Naive thymus-derived CD8-positive, alpha-beta T cell (primary cell): Measurements from ENCODE around the gene IGSF6. TPM values are rescaled to one million over a fixed set of nuclear protein-coding genes. Genes with fewer than 3 reads are reported as not detected.
"Not testable (repeated sequence)": the region's sequence is repeated elsewhere in the genome, so short reads cannot be mapped to it uniquely, and the experiment has no call there.

Source experiments
- ATAC-seq, 2 donors: fragments of 150-1000 bp; cut with Tn5 transposase in 1 of 2; sonication (Bioruptor Pico), chemical (Tn5 transposase) in 1 of 2; 1 replicate in 1 of 2; 2 replicates in 1 of 2; pipeline ENCODE4 v1.10.0; 2021; ENCODE audit warnings: mild to moderate bottlenecking in 2 of 2, moderate library complexity in 2 of 2
- POLR2A ChIA-PET: fragments of 350-600 bp; sonication (Branson Sonifier 250); formaldehyde crosslinking; loops from one replicate; lab custom pipeline; 2021; ENCODE audit warnings: antibody characterized with exemption; lab: Charles Lee
- DNase-seq, 10 donors: peaks; one replicate each; pipeline versions ENCODE4 v3.0.0 to v3.0.0-alpha.2; 2020 to 2022
- H3K27ac Mint-ChIP-seq, 10 donors: one replicate each; pipeline ENCODE4 v1.8.0; 2020 to 2022; ENCODE audit warnings: mild to moderate bottlenecking in 10 of 10, mixed read lengths in 10 of 10, moderate library complexity in 4 of 10, inconsistent platforms in 1 of 10
- H3K27me3 Mint-ChIP-seq, 5 donors: one replicate each; pipeline ENCODE4 v1.8.0; 2021 to 2022; ENCODE audit warnings: mixed read lengths in 5 of 5
- H3K36me3 Mint-ChIP-seq, 3 donors: one replicate each; pipeline ENCODE4 v1.8.0; 2020 to 2022; ENCODE audit warnings: mixed read lengths in 3 of 3, mild to moderate bottlenecking in 2 of 3, inconsistent platforms in 1 of 3
- H3K4me1 Mint-ChIP-seq, 4 donors: one replicate each; pipeline ENCODE4 v1.8.0; 2021 to 2022; ENCODE audit warnings: mixed read lengths in 4 of 4
- H3K4me3 Mint-ChIP-seq, 10 donors: one replicate each; pipeline ENCODE4 v1.8.0; 2020 to 2022; ENCODE audit warnings: mild to moderate bottlenecking in 10 of 10, mixed read lengths in 10 of 10, moderate library complexity in 6 of 10, inconsistent platforms in 1 of 10
- H3K9me3 Mint-ChIP-seq, 9 donors: one replicate each; pipeline ENCODE4 v1.8.0; 2020 to 2022; ENCODE audit warnings: mixed read lengths in 9 of 9, mild to moderate bottlenecking in 3 of 9, inconsistent platforms in 1 of 9, moderate library complexity in 1 of 9
- polyA plus RNA-seq, 3 donors: library from polyadenylated mRNA; unstranded; fragments of 300-500 nt; fragmentation: Illumina TruSeq; gene quantifications; one replicate each; pipeline ENCODE4 v1.2.3, GENCODE V29; 2021
- total RNA-seq, 8 experiments: library from RNA in 2 of 8; stranded (reverse) in 2 of 8; gene quantifications; one replicate each; pipeline ENCODE4 v1.2.3 and lab custom pipeline; 2021 to 2026

IGSF6 gene
- total and polyA plus RNA-seq, 5 experiments from 2014 or later, result 0.16 to 0.69 (median 0.28) TPM

DNA sequence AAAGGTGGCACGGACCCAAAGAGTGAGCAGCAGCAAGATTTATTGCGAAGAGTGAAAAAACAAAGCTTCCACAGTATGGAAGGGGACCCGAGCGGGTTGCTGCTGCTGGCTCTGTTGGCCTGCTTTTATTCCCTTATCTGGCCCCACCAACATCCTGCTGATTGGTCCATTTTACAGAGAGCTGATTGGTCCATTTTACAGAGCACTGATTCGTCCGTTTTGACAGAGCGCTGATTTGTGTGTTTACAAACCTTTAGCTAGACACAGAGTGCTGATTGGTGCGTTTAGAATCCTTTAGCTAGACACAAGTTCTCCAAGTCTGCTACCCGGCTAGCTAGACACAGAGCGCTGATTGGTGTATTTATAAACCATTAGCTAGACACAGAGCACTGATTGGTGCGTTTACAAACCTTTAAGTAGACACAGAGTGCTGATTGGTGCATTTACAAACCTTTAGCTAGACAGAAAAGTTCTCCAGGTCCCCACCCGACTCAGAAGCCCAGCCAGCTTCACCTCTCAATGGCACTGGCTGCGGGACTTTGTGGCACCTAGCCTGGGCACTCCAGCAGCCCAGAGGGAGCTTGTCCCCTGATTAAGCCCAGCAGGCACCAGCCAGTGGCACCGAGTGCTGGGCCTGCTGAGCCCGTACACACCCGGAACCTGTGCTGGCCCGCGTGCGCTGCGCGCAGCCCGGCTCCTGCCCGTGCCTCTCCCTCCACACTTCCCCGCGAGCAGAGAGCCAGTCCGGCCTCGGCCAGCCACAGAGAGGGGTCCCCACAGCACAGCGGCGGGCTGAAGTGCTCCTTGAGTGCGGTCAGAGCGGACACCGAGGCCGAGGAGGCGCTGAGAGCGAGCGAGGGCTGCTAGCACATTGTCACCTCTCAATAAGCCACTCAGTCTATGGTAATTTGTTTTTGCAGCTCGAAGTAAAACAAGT is 15.1 kb downstream of the IGSF6 start:
- peaks cover 0 to 25% (median 2%) of the 10 kb centered on the region in 3 donors for H3K36me3 Mint-ChIP-seq

DNA sequence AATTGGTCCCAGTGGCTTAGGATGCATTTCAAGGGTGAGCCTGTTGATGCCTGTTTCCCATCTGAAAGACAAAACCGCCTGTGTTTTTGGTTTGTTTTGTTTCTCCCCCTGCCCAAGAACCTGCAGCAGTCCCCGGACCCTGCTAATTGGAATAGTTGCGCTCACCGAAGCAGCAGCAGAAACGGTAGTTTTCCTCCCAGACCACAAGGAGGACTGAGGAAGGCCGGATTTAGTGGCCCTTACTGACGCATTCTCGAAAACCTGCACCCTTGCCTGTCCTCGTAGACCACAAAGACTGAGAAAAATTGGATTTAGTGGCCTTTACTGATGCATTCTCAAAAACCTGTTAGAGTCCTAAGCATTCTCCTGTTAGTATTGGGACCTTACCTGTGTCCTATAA is 16.7 kb downstream of the IGSF6 start:
- ATAC-seq, POLR2A ChIA-PET, DNase-seq, H3K27me3 Mint-ChIP-seq, H3K9me3 Mint-ChIP-seq, H3K4me3 Mint-ChIP-seq: not testable (repeated sequence)
- H3K36me3 Mint-ChIP-seq, result peaks cover 0 to 24% (median 2%) of the 10 kb centered on the region in 3 donors
- peak overlapping the region in 8 of 10 donors; percentile 2 to 90 (median 48) for H3K27ac Mint-ChIP-seq
- peaks cover 13 to 26% (median 23%) of the 10 kb centered on the region in 4 donors for H3K4me1 Mint-ChIP-seq

More for the DNA sequence above, 15.1 kb downstream of the IGSF6 start:
- H3K27ac Mint-ChIP-seq, result peak overlapping the region; percentile 37 to 88 (median 76)
- no peak for DNase-seq
- H3K9me3 Mint-ChIP-seq, result no peaks in the 10 kb centered on the region
- no peaks in the 10 kb centered on the region for H3K27me3 Mint-ChIP-seq
- no peak for ATAC-seq
- POLR2A ChIA-PET, result interaction anchor here (0.6 to 1.8 kb wide), 6 partner anchors 16 to 1913 kb away, joined by 3 to 7 read pairs (median 4); partner anchors contain the start of gene METTL9
- no peak overlapping the region for H3K4me3 Mint-ChIP-seq
- peaks cover 16 to 30% (median 22%) of the 10 kb centered on the region in 4 donors for H3K4me1 Mint-ChIP-seq

DNA sequence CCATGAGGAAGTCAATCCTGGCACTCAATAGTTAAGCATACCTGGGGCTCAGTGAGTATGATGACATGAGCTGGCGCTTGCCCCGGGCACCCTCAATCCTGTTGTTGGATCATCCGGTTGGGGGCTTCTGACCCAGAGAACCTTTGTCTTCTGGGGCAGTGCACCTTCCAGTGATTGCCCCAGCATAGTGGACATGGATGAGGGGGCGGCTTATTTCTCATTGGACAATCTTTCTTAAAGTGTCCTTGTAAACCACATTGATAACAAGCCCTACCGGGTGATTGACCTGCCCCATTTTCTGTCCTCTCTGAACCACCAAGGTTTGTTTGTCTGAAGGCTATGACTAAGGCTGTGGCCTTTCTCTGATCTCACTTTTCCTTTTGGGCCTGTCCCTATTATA is 18.2 kb downstream of the IGSF6 start:
- ATAC-seq (no peak), DNase-seq (no peak)
- peaks cover 13 to 21% (median 19%) of the 10 kb centered on the region in 4 donors for H3K4me1 Mint-ChIP-seq
- H3K36me3 Mint-ChIP-seq, result peaks cover 0 to 31% (median 11%) of the 10 kb centered on the region in 3 donors
- no peaks in the 10 kb centered on the region for H3K27me3 Mint-ChIP-seq
- POLR2A ChIA-PET, result no interaction called here
- H3K4me3 Mint-ChIP-seq, result no peak overlapping the region
- H3K27ac Mint-ChIP-seq, result peak overlapping the region in 2 of 10 donors; percentile 11 to 59
- H3K9me3 Mint-ChIP-seq, result no peaks in the 10 kb centered on the region

DNA sequence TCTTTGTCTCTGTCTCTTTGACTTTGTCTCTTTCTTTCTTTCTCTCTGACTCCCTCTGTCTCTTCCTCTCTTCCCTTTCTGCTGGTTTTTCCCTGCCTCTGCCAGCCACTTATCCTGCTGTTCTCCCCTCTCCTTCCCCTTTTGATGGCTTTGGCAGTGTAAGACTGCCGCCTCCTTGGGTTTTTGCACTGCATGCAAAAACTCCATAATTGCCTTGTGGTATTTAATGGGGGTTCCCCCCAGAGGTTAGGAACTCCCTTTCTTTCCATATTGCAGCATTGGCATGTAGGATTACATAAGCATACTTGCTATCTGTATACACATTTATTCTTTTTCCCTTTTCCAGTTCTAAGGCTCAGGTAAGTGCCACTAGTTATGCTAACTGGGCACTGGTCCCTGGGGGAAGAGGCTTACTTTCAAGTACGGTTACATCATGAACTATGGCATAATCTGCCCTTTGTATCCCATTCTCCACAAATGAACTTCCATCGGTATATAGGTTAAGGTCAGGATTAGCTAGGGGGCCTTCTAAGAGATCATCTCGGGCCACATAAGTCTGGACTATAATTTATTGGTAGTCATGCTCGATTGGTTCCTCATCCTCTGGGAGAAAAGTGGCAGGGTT is 20.3 kb downstream of the IGSF6 start:
- Mint-ChIP-seq H3K36me3 (peaks cover 0 to 50% (median 22%) of the 10 kb centered on the region in 3 donors), H3K27ac (peak overlapping the region in 5 of 10 donors; percentile 5 to 91 (median 37))
- H3K27me3 Mint-ChIP-seq, H3K9me3 Mint-ChIP-seq, H3K4me1 Mint-ChIP-seq, POLR2A ChIA-PET, H3K4me3 Mint-ChIP-seq, DNase-seq, ATAC-seq: not testable (repeated sequence)

DNA sequence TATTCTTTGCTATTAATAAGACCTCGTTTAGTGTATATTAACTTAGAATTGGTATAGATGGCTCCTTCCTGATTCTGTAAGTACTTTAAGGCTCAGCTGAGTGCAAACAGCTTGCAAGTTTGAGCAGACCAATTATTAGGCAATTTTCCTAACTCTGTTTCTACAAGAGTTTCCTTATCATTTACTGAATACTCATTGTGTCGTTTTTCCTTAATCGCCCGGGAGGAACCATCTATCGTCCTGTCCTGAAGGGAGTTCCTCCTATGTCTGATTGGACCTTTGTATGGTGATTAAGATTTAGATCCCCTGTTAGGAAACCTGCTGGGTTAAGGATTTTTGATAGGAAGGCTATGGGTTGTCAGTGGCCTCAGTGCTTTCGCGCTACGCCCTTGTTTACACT is 21.0 kb downstream of the IGSF6 start:
- DNase-seq, H3K27me3 Mint-ChIP-seq, ATAC-seq, H3K4me3 Mint-ChIP-seq, H3K9me3 Mint-ChIP-seq, POLR2A ChIA-PET: not testable (repeated sequence)
- Mint-ChIP-seq H3K4me1 (peaks cover 9 to 15% (median 11%) of the 10 kb centered on the region in 4 donors), H3K27ac (peak overlapping the region in 2 of 10 donors; percentile 12 to 18), H3K36me3 (peaks cover 0 to 55% (median 19%) of the 10 kb centered on the region in 3 donors)

DNA sequence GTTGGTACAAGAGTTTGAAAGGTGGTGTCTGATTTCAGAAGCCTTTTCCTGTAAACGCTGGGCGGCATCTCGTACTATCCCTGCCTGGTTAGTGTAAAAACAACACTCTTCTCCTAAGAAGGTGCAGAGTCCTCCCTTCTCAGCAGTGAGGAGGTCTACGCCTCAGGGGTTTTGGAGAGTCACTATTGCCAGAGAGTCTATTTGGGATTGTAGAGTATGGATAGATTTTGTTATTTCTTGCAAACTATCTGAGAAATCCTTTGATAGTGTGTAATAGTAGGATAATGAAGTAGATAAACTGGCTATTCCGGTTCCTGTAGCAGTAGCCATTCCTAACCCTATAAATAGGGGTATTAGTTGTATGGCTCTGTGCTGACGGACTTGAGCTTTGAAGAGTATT is 21.5 kb downstream of the IGSF6 start:
- not testable (repeated sequence) for H3K4me3 Mint-ChIP-seq, DNase-seq, H3K9me3 Mint-ChIP-seq, ATAC-seq, H3K27me3 Mint-ChIP-seq
- peaks cover 0 to 54% (median 19%) of the 10 kb centered on the region in 3 donors for H3K36me3 Mint-ChIP-seq
- POLR2A ChIA-PET, result interaction anchor here (1.8 kb wide), 1 partner anchor 16 kb away, joined by 5 read pairs; no protein-coding TSS in a partner anchor
- H3K27ac Mint-ChIP-seq, result peak overlapping the region in 1 of 10 donors; percentile 59
- H3K4me1 Mint-ChIP-seq, result peaks cover 13 to 20% (median 14%) of the 10 kb centered on the region in 4 donors

DNA sequence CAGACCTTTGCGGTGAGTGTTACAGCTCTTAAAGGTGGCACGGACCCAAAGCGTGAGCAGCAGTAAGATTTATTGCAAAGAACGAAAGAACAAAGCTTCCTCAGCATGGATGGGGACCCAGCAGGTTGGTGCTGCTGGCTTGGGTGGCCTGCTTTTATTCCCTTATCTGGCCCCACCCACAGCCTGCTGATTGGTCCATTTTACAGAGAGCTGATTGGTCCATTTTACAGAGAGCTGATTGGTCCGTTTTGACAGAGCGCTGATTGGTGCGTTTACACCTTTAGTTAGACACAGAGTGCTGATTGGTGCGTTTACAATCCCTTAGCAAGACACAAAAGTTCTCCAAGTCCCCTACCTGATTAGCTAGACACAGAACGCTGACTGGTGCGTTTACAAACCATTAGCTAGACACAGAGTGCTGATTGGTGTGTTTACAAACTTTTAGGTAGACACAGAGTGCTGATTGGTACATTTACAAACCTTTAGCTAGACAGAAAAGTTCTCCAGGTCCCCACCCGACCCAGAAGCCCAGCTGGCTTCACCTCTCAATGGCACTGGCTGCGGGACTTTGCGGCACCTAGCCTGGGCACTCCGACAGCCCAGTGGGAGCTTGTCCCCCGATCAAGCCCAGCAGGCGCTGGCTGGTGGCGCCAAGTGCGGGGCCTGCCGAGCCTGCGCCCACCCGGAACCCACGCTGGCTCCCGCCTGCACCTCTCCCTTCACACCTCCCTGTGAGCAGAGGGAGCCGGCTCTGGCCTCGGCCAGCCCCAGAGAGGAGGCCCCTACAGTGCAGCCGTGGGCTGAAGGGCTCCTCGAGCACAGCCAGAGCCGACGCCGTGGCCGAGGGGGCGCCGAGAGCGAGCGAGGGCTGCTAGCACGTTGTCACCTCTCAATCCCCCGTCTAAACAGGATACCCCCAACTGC is 22.5 kb downstream of the IGSF6 start:
- not testable (repeated sequence) for H3K9me3 Mint-ChIP-seq, H3K4me3 Mint-ChIP-seq, ATAC-seq, H3K27me3 Mint-ChIP-seq, H3K27ac Mint-ChIP-seq, DNase-seq
- Mint-ChIP-seq H3K4me1 (peaks cover 13 to 29% (median 20%) of the 10 kb centered on the region in 4 donors), H3K36me3 (peaks cover 0 to 56% (median 19%) of the 10 kb centered on the region in 3 donors)
- POLR2A ChIA-PET, result interaction anchor here (1.8 kb wide), 1 partner anchor 17 kb away, joined by 5 read pairs; no protein-coding TSS in a partner anchor

DNA sequence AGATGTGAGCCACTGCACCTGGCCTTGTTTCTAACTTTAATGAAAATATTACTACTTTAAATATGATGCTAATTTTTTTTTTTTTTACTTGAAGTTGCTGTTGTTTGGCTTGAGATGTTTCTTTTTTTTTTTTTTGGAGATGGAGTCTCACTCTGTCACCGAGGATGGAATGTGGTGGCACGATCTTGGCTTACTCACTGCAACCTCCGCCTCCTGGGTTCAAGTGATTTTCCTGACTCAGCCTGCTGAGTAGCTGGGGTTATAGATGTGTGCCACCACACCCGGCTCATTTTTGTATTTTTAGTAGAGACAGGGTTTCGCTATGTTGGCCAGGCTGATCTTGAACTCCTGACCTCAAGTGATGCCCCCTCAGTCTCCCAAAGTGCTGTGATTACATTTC is 23.6 kb downstream of the IGSF6 start:
- DNase-seq, result no peak
- Mint-ChIP-seq H3K4me3 (no peak overlapping the region), H3K27ac (peak overlapping the region in 2 of 10 donors; percentile 22 to 29), H3K4me1 (peaks cover 13 to 30% (median 21%) of the 10 kb centered on the region in 4 donors), H3K36me3 (peaks cover 0 to 58% (median 22%) of the 10 kb centered on the region in 3 donors), H3K27me3 (no peaks in the 10 kb centered on the region), H3K9me3 (no peaks in the 10 kb centered on the region)
- no peak for ATAC-seq
- POLR2A ChIA-PET, result no interaction called here

DNA sequence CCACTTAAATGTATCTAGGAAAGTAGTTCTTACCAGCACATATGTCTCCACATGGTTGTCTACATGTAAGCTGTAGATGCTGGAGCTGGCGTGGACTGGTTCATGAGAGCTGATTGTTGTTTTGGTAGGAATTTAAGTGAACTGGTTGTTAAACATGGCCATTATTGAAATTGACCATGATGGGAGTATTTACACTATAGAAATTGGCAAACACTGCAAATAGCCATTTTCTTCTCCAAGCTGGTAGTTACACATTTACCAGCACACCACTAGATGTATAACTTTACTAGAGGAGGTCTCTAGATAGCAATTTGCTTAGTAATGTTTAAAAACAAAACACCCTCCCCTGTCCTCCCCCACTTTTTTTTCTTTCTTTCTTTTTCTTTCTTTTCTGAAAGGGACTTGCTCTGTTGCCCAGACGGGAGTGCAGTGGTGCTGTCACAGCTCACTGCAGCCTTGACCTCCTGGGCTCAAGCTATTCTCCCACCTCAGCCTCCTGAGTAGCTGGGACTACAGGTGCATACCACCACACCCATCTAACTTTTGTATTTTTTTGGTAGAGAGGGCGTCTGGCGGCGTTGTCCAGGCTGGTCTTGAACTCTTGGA is 24.2 kb downstream of the IGSF6 start:
- Mint-ChIP-seq H3K27ac (peak overlapping the region in 6 of 10 donors; percentile 15 to 62 (median 38)), H3K9me3 (no peaks in the 10 kb centered on the region), H3K36me3 (peaks cover 0 to 60% (median 22%) of the 10 kb centered on the region in 3 donors), H3K27me3 (no peaks in the 10 kb centered on the region), H3K4me1 (peaks cover 13 to 32% (median 23%) of the 10 kb centered on the region in 4 donors), H3K4me3 (no peak overlapping the region)
- ATAC-seq, result no peak
- POLR2A ChIA-PET, result no interaction called here
- no peak for DNase-seq

DNA sequence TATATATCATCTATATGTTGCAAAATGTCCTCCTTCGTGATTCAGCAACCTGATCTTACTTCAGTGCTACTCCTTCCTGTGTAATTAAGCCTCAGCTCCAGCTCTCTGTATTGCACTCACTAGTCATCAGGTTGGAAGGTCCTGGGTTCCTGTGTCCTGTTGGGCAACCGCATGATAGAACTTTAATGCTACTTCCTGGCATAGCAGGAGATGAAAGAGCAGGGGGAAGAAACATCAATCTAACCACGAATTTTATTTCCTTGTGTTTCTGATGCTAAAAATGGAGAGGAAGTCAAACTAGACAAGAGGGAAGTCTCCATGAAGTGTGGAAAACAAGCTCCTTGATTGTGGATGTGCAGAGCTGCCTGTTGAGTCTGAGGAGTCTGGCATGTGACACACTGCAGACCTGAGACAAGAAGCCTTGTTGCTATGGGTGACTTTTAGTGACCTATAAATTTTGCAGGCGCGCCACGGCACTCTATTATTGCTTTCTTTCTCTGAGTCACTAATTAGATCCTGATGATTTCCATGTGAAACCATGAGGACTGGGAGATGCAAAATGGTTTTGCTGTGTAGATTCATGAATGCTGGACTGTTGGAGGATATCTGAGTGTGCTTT is 25.6 kb downstream of the IGSF6 start:
- peak overlapping the region in 9 of 10 donors; percentile 19 to 64 (median 56) for H3K4me3 Mint-ChIP-seq
- peak overlapping the region; percentile 44 to 87 (median 66) for H3K27ac Mint-ChIP-seq
- H3K36me3 Mint-ChIP-seq, result peaks cover 0 to 69% (median 25%) of the 10 kb centered on the region in 3 donors
- ATAC-seq (peak; percentile 44 to 59), DNase-seq (no peak)
- H3K27me3 Mint-ChIP-seq, result no peaks in the 10 kb centered on the region
- no peaks in the 10 kb centered on the region for H3K9me3 Mint-ChIP-seq
- POLR2A ChIA-PET, result no interaction called here
- H3K4me1 Mint-ChIP-seq, result peaks cover 11 to 41% (median 26%) of the 10 kb centered on the region in 4 donors

DNA sequence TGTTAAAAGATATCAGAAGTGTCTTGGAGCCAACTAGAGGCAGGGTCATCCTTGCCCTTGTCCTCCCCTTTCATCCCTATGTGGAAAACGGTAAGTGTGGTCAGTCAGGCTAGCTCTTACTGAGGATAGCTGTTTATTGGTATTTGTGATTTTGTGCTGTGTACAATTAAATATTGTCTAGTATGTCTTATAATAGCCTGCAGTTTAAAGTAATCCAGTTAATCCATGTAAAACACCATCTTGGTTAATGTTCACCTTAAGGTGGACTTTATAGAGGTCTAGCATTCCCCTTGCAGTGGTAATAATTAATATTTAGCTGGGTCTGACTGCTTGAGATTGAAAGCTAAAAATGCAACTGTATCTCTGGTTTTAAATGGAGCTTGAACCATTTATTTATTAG is 27.4 kb downstream of the IGSF6 start:
- H3K4me3 Mint-ChIP-seq, result no peak overlapping the region
- peak overlapping the region in 3 of 10 donors; percentile 10 to 53 (median 20) for H3K27ac Mint-ChIP-seq
- peaks cover 12 to 58% (median 38%) of the 10 kb centered on the region in 4 donors for H3K4me1 Mint-ChIP-seq
- POLR2A ChIA-PET, result no interaction called here
- no peaks in the 10 kb centered on the region for H3K27me3 Mint-ChIP-seq
- no peaks in the 10 kb centered on the region for H3K9me3 Mint-ChIP-seq
- DNase-seq (no peak), ATAC-seq (no peak)
- H3K36me3 Mint-ChIP-seq, result peaks cover 0 to 70% (median 23%) of the 10 kb centered on the region in 3 donors
